Activated T-helper 2 cell treated with anti-CD3 and anti-CD28 coated beads, Interferon-gamma antibody, Interleukin-2, Interleukin-4, amounts not matched to agents 10 μg/mL and 5 μg/mL and 100 μg/mL, durations not matched to agents 14 hours and 24 hours and 36 hours (primary cell): ENCODE measurements around the gene RETREG3. TPM values are rescaled to one million over a fixed set of nuclear protein-coding genes. Genes with fewer than 3 reads are reported as not detected.

Experiments
- DNase-seq: peaks from one replicate; pipeline ENCODE4 v3.0.0; 2021; ENCODE audit warnings: low spot score
- H3K27ac Mint-ChIP-seq: one replicate; pipeline ENCODE4 v1.8.0; 2021; ENCODE audit warnings: mixed read lengths
- H3K27me3 Mint-ChIP-seq: one replicate; pipeline ENCODE4 v1.8.0; 2021; ENCODE audit warnings: low read depth, mixed read lengths
- H3K36me3 Mint-ChIP-seq: one replicate; pipeline ENCODE4 v1.8.0; 2021; ENCODE audit warnings: low read depth, mixed read lengths
- H3K4me1 Mint-ChIP-seq: one replicate; pipeline ENCODE4 v1.8.0; 2021; ENCODE audit warnings: low read depth, mixed read lengths
- H3K4me3 Mint-ChIP-seq: one replicate; pipeline ENCODE4 v1.8.0; 2021; ENCODE audit warnings: low read depth, mild to moderate bottlenecking, moderate library complexity, mixed read lengths
- H3K9me3 Mint-ChIP-seq: one replicate; pipeline ENCODE4 v1.8.0; 2021; ENCODE audit warnings: mixed read lengths
- intact Hi-C: fragments of 100-400 bp; cut with micrococcal nuclease; formaldehyde crosslinking; loops from one replicate; pipeline ENCODE4 v1.15.1; 2023
- total RNA-seq: library from RNA; stranded (reverse); gene quantifications from 2 replicates; pipeline ENCODE4 v1.2.3, GENCODE V29; 2022

Gene RETREG3
- total RNA-seq, 1 donor from 2014 or later: 37.7 TPM

- Mint-ChIP-seq H3K4me1 (peaks cover 24% of the 10 kb centered on the region), H3K4me3 (no peak overlapping the region), H3K27me3 (no peaks in the 10 kb centered on the region), H3K9me3 (no peaks in the 10 kb centered on the region), H3K27ac (no peak overlapping the region), H3K36me3 (peaks cover 27% of the 10 kb centered on the region)
- intact Hi-C loops: no loop called here
- no peak for DNase-seq
Observed at GRCh38 chr17:42603318-42603717, 5.9 kb downstream of the RETREG3 start.

DNA sequence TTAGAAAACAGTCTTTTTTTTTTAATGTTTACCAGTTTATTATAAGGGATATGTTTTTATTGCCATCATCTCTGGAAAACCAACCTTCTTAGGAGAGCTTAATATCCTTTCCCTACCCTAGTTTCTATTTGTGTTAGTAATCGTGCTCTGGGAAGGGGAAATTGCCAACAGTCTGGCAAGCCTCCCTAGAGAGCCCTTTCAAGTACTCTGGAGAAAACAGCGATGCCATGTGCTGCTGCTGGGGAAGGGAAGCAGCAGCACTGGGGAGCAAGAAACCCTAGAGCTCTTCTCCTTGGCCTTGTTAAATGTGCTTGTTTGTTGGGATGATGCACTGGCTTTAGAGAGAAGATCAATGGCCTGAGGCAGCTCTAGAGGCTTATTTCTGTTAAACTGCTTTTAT is 10.3 kb downstream of the RETREG3 start:
- Mint-ChIP-seq H3K27me3 (no peaks in the 10 kb centered on the region), H3K4me3 (no peak overlapping the region), H3K27ac (no peak overlapping the region), H3K4me1 (peaks cover 9% of the 10 kb centered on the region), H3K9me3 (no peaks in the 10 kb centered on the region), H3K36me3 (peaks cover 15% of the 10 kb centered on the region)
- DNase-seq: no peak
- intact Hi-C loops: no loop called here

DNA sequence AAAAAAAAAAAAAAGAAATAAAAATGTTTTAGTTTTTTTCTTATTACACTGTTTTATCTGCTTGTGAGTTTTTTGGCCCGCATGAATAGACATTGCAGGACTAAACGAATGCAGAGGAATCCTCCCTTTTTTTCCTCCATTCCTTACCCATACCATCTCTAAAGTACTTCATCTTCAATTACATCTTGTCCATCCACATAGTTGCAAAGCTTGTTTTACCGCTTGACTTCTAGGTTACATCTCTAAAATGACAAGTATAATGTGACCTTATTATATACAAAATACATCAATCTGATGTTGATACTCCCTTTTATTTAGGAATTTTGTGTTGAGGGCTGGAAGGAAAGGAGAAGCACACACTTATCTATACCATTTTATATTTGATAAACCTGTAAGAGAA is 12.8 kb downstream of the RETREG3 start:
- peaks cover 16% of the 10 kb centered on the region for H3K36me3 Mint-ChIP-seq
- no peak overlapping the region for H3K4me3 Mint-ChIP-seq
- no peak overlapping the region for H3K27ac Mint-ChIP-seq
- H3K27me3 Mint-ChIP-seq: no peaks in the 10 kb centered on the region
- peaks cover 8% of the 10 kb centered on the region for H3K4me1 Mint-ChIP-seq
- intact Hi-C loops: no loop called here
- H3K9me3 Mint-ChIP-seq: no peaks in the 10 kb centered on the region
- no peak for DNase-seq

DNA sequence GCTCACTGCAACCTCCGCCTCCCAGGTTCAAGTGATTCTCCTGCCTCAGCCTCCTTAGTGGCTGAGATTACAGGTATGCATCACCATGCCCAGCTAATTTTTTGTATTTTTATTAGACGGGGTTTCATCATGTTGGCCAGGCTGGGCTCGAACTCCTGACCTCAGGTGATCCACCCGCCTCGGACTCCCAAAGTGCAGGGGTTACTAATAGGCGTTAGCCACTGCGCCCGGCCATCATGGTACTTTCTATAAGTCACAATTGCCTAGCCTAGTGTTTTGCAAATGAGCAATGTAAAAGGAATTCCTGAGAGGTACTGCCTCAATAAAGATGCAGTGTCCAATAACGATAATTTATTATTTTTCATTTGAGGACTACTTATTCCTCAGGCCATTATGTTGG is 17.8 kb downstream of the RETREG3 start:
- no peaks in the 10 kb centered on the region for H3K27me3 Mint-ChIP-seq
- H3K27ac Mint-ChIP-seq: no peak overlapping the region
- H3K9me3 Mint-ChIP-seq: no peaks in the 10 kb centered on the region
- no peak for DNase-seq
- H3K4me1 Mint-ChIP-seq: no peaks in the 10 kb centered on the region
- H3K36me3 Mint-ChIP-seq: peaks cover 36% of the 10 kb centered on the region
- intact Hi-C loops: no loop called here
- no peak overlapping the region for H3K4me3 Mint-ChIP-seq

DNA sequence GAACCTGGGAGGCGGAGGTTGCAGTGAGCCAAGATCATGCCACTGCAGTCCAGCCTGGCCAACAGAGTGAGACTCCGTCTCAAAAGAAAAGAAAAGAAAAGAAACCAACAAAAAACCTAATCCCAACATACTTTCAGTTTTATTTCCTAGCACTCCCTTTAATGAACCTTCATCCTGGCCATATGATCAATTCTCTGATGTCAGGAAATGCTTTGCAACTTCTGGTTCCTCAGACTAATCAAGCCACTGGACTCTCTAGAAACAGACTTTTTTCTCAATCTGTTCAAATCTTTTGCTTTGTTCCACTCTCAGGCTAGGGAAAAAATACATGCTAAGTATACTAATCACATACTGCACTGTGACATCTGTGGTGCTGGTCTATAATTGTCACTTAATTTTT is 18.3 kb downstream of the RETREG3 start:
- H3K27ac Mint-ChIP-seq: no peak overlapping the region
- no peaks in the 10 kb centered on the region for H3K9me3 Mint-ChIP-seq
- H3K4me3 Mint-ChIP-seq: no peak overlapping the region
- H3K27me3 Mint-ChIP-seq: no peaks in the 10 kb centered on the region
- intact Hi-C loops: no loop called here
- peaks cover 37% of the 10 kb centered on the region for H3K36me3 Mint-ChIP-seq
- H3K4me1 Mint-ChIP-seq: no peaks in the 10 kb centered on the region
- no peak for DNase-seq

- intact Hi-C loops: no loop called here
- H3K4me1 Mint-ChIP-seq: no peaks in the 10 kb centered on the region
- H3K4me3 Mint-ChIP-seq: no peak overlapping the region
- H3K27me3 Mint-ChIP-seq: no peaks in the 10 kb centered on the region
- no peaks in the 10 kb centered on the region for H3K9me3 Mint-ChIP-seq
- no peak overlapping the region for H3K27ac Mint-ChIP-seq
- peaks cover 54% of the 10 kb centered on the region for H3K36me3 Mint-ChIP-seq
- DNase-seq: no peak
Observed at GRCh38 chr17:42586514-42587230, 22.5 kb downstream of the RETREG3 start.

DNA sequence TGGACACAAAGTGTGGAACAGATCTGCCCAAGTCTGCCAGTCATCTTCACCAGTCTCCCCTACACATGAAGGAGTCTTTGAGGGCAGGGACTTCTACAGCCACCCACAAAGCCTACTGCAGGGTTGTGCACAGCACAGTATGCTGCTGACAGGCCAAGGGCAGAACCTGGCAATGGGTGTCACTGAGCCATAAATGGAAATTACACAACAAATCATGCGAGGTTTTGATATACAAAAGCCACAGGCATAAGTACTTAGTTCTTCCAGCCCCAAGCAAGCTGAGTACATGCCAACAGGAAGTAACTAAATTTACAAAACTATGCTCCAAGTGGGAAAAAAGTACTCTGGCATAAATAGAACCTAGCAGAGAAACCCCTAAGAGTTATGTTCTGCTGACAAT is 23.8 kb downstream of the RETREG3 start:
- no peak overlapping the region for H3K4me3 Mint-ChIP-seq
- no peaks in the 10 kb centered on the region for H3K27me3 Mint-ChIP-seq
- peaks cover 49% of the 10 kb centered on the region for H3K36me3 Mint-ChIP-seq
- intact Hi-C loops: no loop called here
- H3K4me1 Mint-ChIP-seq: no peaks in the 10 kb centered on the region
- no peaks in the 10 kb centered on the region for H3K9me3 Mint-ChIP-seq
- H3K27ac Mint-ChIP-seq: no peak overlapping the region
- no peak for DNase-seq

DNA sequence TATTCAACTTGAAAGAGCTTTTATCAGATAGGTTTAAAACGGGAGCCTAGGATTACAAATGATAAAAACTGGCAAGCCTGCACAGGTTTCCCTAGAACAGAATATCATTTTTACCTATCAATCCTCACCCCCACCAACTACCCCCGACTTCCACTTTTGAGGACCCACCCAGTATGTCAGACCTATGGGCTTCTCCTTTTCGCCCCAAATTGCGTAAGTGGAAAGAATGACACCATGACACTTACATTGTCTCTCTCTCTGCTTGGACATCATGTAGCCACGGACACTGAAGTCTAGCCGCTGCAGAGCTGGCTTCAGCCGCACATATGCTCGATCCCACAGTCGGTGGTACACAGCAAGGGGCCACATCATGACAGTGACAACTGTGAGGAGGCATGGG is 24.3 kb downstream of the RETREG3 start:
- H3K27ac Mint-ChIP-seq: no peak overlapping the region
- H3K27me3 Mint-ChIP-seq: no peaks in the 10 kb centered on the region
- no peak for DNase-seq
- intact Hi-C loops: no loop called here
- peaks cover 45% of the 10 kb centered on the region for H3K36me3 Mint-ChIP-seq
- no peak overlapping the region for H3K4me3 Mint-ChIP-seq
- no peaks in the 10 kb centered on the region for H3K9me3 Mint-ChIP-seq
- H3K4me1 Mint-ChIP-seq: no peaks in the 10 kb centered on the region

GRCh38 chr17:42581744-42582270 is 27.4 kb downstream of the RETREG3 start:
- Mint-ChIP-seq H3K27ac (no peak overlapping the region), H3K27me3 (no peaks in the 10 kb centered on the region), H3K36me3 (peaks cover 50% of the 10 kb centered on the region), H3K4me1 (peaks cover 6% of the 10 kb centered on the region), H3K4me3 (no peak overlapping the region), H3K9me3 (no peaks in the 10 kb centered on the region)
- intact Hi-C loops: no loop called here
- DNase-seq: no peak

- peak overlapping the region; percentile 4 for H3K4me3 Mint-ChIP-seq
- H3K27ac Mint-ChIP-seq: no peak overlapping the region
- H3K36me3 Mint-ChIP-seq: peaks cover 53% of the 10 kb centered on the region
- peaks cover 18% of the 10 kb centered on the region for H3K4me1 Mint-ChIP-seq
- intact Hi-C loops: loop anchor here (5.0 to 10.0 kb wide), 3 partner anchors 97 to 415 kb away; partner anchors contain the start of genes PLEKHH3, RAMP2 and RPL27
- H3K9me3 Mint-ChIP-seq: no peaks in the 10 kb centered on the region
- DNase-seq: no peak
- no peaks in the 10 kb centered on the region for H3K27me3 Mint-ChIP-seq
Observed at GRCh38 chr17:42579794-42580551, 29.2 kb downstream of the RETREG3 start.

DNA sequence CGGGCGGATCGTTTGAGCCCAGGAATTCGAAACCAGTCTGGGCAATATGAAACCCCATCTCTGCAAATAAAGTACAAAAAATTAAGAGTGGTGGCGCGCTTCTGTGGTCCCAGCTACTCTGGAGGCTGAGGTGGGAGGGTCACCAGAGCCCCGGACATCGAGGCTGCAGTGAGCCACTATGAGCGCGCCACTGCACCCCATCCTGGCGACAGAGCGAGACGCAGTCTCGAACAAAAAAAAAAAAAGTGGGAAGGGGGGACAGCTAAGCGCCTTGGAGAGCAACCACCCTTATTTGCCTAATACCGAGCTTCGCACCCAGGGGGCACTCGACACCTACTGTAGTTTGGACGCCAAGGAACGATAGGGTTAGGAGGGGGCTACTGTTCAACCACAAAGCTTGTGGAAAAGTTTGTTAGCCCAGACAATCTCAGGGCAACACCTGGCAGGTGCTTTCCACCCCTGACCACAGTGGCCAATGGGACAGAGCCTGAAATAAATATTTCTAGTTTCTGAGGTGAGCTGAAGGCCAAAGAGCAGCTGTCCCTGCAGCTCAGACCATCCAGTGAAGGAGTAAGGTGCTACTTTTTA is 30.8 kb downstream of the RETREG3 start:
- intact Hi-C loops: loop anchor here (1.0 to 10.0 kb wide), 4 partner anchors 31 to 416 kb away; partner anchors contain the start of genes PLEKHH3, RAMP2, RETREG3 and RPL27
- Mint-ChIP-seq H3K27me3 (no peaks in the 10 kb centered on the region), H3K36me3 (peaks cover 55% of the 10 kb centered on the region), H3K27ac (peak overlapping the region; percentile 96), H3K9me3 (no peaks in the 10 kb centered on the region), H3K4me3 (peak overlapping the region; percentile 97), H3K4me1 (peaks cover 18% of the 10 kb centered on the region)
- peak; percentile 62 for DNase-seq

DNA sequence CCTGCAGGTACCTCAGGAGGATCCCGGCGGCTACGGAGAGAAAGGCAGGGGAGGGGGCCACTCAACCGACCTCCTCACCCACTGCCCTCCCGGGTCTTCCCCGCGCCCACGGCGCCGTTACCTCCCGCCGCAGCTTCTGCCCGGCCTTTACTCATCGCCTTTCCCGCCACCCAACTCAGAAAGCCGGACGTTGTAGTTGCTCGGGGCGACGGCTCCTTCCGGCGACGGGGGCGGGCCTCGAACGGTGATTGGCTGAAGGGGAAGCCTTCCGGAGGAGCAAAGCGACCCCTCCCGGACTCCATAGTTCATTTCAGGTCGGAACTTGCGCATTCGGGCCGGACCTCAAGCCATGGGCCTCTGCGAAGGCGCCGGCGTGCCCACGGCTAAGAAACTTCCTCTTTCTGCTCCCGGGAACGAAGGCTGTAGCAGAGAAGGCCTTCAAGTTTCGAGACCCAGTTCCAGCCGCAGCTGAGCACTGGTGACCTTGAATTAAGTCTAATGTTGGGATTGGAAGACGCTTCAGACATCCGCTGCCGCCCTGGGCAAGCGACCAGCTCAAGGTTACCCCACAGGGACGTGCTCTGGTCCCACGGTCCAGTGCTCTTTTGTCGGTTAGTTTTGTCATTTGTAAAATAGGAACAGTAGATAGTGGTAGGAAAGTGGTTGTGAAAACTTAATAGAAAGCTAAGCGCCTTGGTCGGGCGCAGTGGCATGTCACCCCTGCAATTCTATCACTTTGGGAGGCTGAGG is 31.5 kb downstream of the RETREG3 start, which contains the start of gene PSMC3IP:
Gene PSMC3IP, minus strand, starts transcription at position 198 of the 750 bp plus-strand sequence. Its CDS starts 43 bp downstream, at position 155.
- Mint-ChIP-seq H3K4me3 (peak within 1 kb of the TSS; percentile 97), H3K9me3 (no peaks in the 10 kb centered on the region), H3K36me3 (peaks cover 55% of the 10 kb centered on the region), H3K4me1 (peaks cover 20% of the 10 kb centered on the region), H3K27ac (peak within 1 kb of the TSS; percentile 96), H3K27me3 (no peaks in the 10 kb centered on the region)
- intact Hi-C loops: loop anchor here (1.0 to 10.0 kb wide), 5 partner anchors 10 to 417 kb away; partner anchors contain the start of genes MLX, PLEKHH3, RAMP2 and RETREG3
- DNase-seq: peak; percentile 92
